Naive thymus-derived CD8-positive, alpha-beta T cell (primary cell): ENCODE data around the gene GDAP1L1. TPM values are rescaled to one million over a fixed set of nuclear protein-coding genes. Genes with fewer than 3 reads are reported as not detected.

ENCODE experiments used
- ATAC-seq, 2 donors: fragments of 150-1000 bp; cut with Tn5 transposase in 1 of 2; sonication (Bioruptor Pico), chemical (Tn5 transposase) in 1 of 2; 1 replicate in 1 of 2; 2 replicates in 1 of 2; pipeline ENCODE4 v1.10.0; 2021; ENCODE audit warnings: mild to moderate bottlenecking in 2 of 2, moderate library complexity in 2 of 2
- POLR2A ChIA-PET: fragments of 350-600 bp; sonication (Branson Sonifier 250); formaldehyde crosslinking; loops from one replicate; lab custom pipeline; 2021; ENCODE audit warnings: antibody characterized with exemption; lab: Charles Lee
- DNase-seq, 10 donors: peaks; one replicate each; pipeline versions ENCODE4 v3.0.0 to v3.0.0-alpha.2; 2020 to 2022
- H3K27ac Mint-ChIP-seq, 10 donors: one replicate each; pipeline ENCODE4 v1.8.0; 2020 to 2022; ENCODE audit warnings: mild to moderate bottlenecking in 10 of 10, mixed read lengths in 10 of 10, moderate library complexity in 4 of 10, inconsistent platforms in 1 of 10
- H3K27me3 Mint-ChIP-seq, 5 donors: one replicate each; pipeline ENCODE4 v1.8.0; 2021 to 2022; ENCODE audit warnings: mixed read lengths in 5 of 5
- H3K36me3 Mint-ChIP-seq, 3 donors: one replicate each; pipeline ENCODE4 v1.8.0; 2020 to 2022; ENCODE audit warnings: mixed read lengths in 3 of 3, mild to moderate bottlenecking in 2 of 3, inconsistent platforms in 1 of 3
- H3K4me1 Mint-ChIP-seq, 4 donors: one replicate each; pipeline ENCODE4 v1.8.0; 2021 to 2022; ENCODE audit warnings: mixed read lengths in 4 of 4
- H3K4me3 Mint-ChIP-seq, 10 donors: one replicate each; pipeline ENCODE4 v1.8.0; 2020 to 2022; ENCODE audit warnings: mild to moderate bottlenecking in 10 of 10, mixed read lengths in 10 of 10, moderate library complexity in 6 of 10, inconsistent platforms in 1 of 10
- H3K9me3 Mint-ChIP-seq, 9 donors: one replicate each; pipeline ENCODE4 v1.8.0; 2020 to 2022; ENCODE audit warnings: mixed read lengths in 9 of 9, mild to moderate bottlenecking in 3 of 9, inconsistent platforms in 1 of 9, moderate library complexity in 1 of 9
- polyA plus RNA-seq, 3 donors: library from polyadenylated mRNA; unstranded; fragments of 300-500 nt; fragmentation: Illumina TruSeq; gene quantifications; one replicate each; pipeline ENCODE4 v1.2.3, GENCODE V29; 2021
- total RNA-seq, 8 experiments: library from RNA in 2 of 8; stranded (reverse) in 2 of 8; gene quantifications; one replicate each; pipeline ENCODE4 v1.2.3 and lab custom pipeline; 2021 to 2026

Gene GDAP1L1
- total and polyA plus RNA-seq, 5 experiments from 2014 or later = not detected

DNA sequence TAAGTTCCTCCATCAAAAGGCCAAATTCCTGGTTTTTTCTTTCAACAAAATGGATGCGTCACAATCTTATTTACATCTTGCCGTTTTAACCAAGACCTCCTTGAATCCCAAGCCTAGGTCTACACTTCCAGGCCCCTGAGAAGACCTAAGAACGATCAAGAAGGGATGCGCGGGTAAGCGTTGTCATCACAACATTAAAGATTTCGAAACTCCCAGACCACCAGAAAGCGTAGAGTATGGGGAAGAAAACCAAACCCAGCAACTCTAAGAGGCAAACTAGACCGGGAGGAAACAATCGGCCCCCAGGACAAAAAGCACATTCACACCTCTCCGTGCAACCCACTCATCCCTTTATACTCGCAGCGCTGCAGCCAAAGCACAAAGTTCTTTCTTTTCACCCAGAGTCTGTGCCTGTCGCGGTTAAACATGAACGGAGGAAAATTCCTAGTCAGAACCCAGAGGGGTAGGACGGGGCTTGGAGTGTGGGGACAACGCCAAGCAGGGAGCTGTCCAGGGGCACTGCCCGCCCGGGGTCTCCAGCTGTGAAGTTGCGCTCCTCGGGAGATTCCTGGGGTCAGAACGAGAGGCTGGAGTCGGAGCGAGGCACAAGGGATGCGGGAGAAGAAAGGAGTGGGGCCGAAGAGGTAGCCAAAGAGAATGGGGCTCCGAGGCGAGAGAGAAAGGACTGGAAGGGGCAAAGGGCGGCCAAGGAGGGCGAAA is 37.3 kb upstream of the GDAP1L1 start:
- peaks cover 0 to 27% (median 7%) of the 10 kb centered on the region in 3 donors for H3K36me3 Mint-ChIP-seq
- peak overlapping the region; percentile 91 to 100 (median 99) for H3K27ac Mint-ChIP-seq
- DNase-seq = peak in 3 of 10 donors; percentile 20 to 65 (median 32)
- peaks cover 0 to 2% (median 0%) of the 10 kb centered on the region in 5 donors for H3K27me3 Mint-ChIP-seq
- H3K4me1 Mint-ChIP-seq = peaks cover 30 to 68% (median 62%) of the 10 kb centered on the region in 4 donors
- peak overlapping the region; percentile 92 to 99 (median 96) for H3K4me3 Mint-ChIP-seq
- no peak for ATAC-seq
- H3K9me3 Mint-ChIP-seq = no peaks in the 10 kb centered on the region
- POLR2A ChIA-PET = interaction anchor here (0.6 to 2.0 kb wide), 9 partner anchors 9 to 752 kb away, joined by 3 to 8 read pairs (median 5); partner anchors contain the start of genes FITM2, SERINC3, SRSF6 and TTPAL

DNA sequence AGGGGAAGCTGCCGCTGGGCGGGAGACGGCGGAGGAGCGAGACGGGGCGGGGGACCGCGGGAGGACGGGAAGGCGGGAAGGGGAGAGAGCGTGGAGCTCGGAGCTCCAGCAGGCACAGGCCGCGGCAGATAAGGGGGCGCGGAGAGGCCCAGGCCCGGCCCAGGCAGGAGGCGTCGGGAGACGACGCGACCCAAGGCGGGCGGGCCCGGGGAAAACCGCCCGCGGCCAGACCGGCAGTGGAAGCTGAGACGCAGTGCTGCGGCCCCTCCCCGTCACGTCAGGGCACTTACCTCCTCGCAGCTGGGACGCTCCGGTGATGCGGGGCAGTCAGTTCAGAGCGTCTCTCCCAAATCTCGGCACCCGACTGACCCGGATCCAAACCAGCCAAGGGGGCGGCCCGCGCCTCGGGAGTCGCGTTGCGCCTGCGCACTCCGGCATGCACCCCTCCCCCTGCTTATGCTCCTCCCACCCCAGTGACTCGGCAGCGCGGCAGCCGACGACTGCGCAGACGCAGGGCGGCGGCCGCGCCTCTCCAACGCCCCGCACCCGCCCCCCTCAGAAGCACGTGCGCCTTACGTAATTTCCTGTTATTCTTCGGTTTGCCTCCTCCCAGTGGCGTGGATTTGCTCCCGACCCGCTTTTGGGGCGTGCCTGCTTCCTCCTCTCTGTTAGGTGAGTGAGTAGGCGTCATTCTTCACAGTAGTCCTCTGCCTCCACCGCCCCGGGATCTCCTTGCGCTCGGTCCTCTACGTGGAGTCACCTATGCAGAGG is 36.5 kb upstream of the GDAP1L1 start, which contains the start of gene OSER1:
Gene OSER1, minus strand, starts transcription at position 366 of the 771 bp plus-strand sequence. CDS start 3,814 bp downstream, outside the sequence.
- H3K27ac Mint-ChIP-seq = peak within 1 kb of the TSS; percentile 97 to 100 (median 99)
- peak within 1 kb of the TSS; percentile 92 to 99 (median 96) for H3K4me3 Mint-ChIP-seq
- H3K9me3 Mint-ChIP-seq = no peaks in the 10 kb centered on the region
- peaks cover 0 to 2% (median 0%) of the 10 kb centered on the region in 5 donors for H3K27me3 Mint-ChIP-seq
- H3K36me3 Mint-ChIP-seq = peaks cover 3 to 25% (median 11%) of the 10 kb centered on the region in 3 donors
- POLR2A ChIA-PET = interaction anchor here (0.7 to 2.0 kb wide), 9 partner anchors 8 to 753 kb away, joined by 3 to 8 read pairs (median 5); partner anchors contain the start of genes FITM2, SERINC3, SRSF6 and TTPAL
- peaks cover 36 to 75% (median 67%) of the 10 kb centered on the region in 4 donors for H3K4me1 Mint-ChIP-seq
- peak; percentile 97 to 99 (median 99) for DNase-seq
- ATAC-seq = peak; percentile 86 to 87

DNA sequence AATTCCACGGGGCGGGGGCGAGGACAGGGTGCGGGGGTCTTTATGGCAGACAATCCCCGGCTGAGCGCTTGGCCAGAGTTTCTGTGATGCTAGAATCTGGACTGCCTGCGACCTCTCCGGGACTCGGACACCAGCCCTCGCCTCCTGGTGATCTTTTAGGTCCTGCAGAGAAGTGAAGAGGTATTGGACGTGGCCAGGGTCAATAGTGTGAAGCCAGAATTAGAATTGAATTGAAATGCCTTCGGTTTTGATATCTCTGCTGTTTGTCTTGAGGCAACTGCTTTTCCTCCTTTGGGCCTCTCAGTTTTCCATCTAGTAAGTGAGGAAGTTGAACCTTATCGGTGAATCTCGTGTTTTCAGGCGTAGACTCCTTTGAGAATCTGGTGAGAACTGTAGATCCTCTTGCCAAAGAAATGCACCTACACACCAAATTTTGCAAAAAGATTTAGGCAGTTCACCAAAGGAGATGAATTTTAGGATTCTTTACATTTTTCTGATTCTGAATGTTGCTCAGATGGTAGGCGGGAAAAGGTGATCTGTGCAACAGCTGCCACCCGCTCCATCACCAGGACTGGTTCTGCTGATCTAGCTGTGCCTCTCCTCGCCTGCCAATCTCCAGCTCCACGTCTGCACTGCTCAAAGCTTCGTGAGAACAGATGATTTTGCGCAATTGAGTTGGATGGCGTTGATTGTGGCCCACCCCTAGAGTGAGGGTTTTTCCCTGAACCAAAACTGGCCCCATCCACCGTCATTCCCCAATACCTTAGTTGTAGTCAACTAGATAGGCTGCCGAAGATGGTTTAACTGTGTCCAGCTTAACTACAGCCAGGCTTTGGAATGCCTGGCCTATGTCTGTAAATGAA is 35.7 kb upstream of the GDAP1L1 start:
- peaks cover 0 to 2% (median 0%) of the 10 kb centered on the region in 5 donors for H3K27me3 Mint-ChIP-seq
- no peak for ATAC-seq
- H3K27ac Mint-ChIP-seq = peak overlapping the region; percentile 97 to 100 (median 99)
- DNase-seq = peak in 4 of 10 donors; percentile 30 to 34 (median 32)
- H3K9me3 Mint-ChIP-seq = no peaks in the 10 kb centered on the region
- peaks cover 42 to 78% (median 71%) of the 10 kb centered on the region in 4 donors for H3K4me1 Mint-ChIP-seq
- POLR2A ChIA-PET = interaction anchor here (1.5 to 9.9 kb wide), 3 partner anchors 100 to 400 kb away, joined by 4 to 145 read pairs (median 7); partner anchors contain the start of gene FITM2
- peak overlapping the region; percentile 92 to 99 (median 96) for H3K4me3 Mint-ChIP-seq
- peaks cover 3 to 24% (median 6%) of the 10 kb centered on the region in 3 donors for H3K36me3 Mint-ChIP-seq

DNA sequence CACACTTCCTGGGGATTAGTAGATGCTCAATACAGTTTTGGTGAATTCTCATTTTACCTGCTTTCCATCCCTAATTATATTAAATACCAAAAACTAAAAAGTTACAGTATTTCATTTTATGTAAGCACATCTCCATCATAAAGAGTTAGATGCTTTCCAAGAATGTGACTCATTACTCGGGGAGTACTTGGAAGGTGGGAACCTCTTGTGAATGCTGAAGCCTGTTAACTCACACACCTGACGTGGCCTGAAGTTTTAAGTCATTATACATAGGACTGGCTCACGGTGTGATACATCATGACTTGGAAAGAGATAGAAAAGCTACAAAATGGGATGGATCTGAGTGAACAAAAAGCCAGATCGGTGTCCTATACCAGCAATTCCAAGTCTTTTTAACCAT is 34.3 kb upstream of the GDAP1L1 start:
- ATAC-seq (no peak), DNase-seq (no peak)
- peaks cover 3 to 11% (median 4%) of the 10 kb centered on the region in 3 donors for H3K36me3 Mint-ChIP-seq
- H3K4me1 Mint-ChIP-seq = peaks cover 39 to 76% (median 69%) of the 10 kb centered on the region in 4 donors
- peak overlapping the region; percentile 69 to 100 (median 98) for H3K27ac Mint-ChIP-seq
- POLR2A ChIA-PET = interaction anchor here (0.5 to 9.9 kb wide), 4 partner anchors 76 to 398 kb away, joined by 3 to 145 read pairs (median 4); partner anchors contain the start of gene FITM2
- H3K27me3 Mint-ChIP-seq = peaks cover 0 to 2% (median 0%) of the 10 kb centered on the region in 5 donors
- no peaks in the 10 kb centered on the region for H3K9me3 Mint-ChIP-seq
- H3K4me3 Mint-ChIP-seq = peak overlapping the region in 4 of 10 donors; percentile 36 to 97 (median 93)

DNA sequence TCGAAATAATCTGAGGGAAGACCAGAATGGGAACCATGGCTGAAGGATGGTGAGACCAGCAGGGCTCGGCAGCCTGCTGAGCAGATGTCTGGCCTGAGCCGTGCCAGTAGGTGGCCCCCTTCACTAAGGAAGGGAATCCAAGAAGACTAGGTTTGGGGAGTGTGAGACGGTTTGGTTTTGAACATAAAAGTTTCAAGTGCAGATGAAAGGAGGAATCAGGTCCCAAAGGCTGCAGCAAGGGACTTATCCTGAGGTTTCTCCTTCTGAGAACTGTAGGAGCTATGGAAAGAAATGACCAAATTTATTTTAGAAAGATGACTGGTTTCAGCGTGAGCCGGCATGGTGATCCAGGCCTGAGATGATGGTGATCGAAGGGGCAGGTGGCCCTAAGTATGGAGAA is 32.0 kb upstream of the GDAP1L1 start:
- POLR2A ChIA-PET = interaction anchor here (0.9 to 9.9 kb wide), 3 partner anchors 97 to 396 kb away, joined by 3 to 145 read pairs (median 8); partner anchors contain the start of gene FITM2
- peak overlapping the region; percentile 64 to 96 (median 91) for H3K27ac Mint-ChIP-seq
- no peaks in the 10 kb centered on the region for H3K9me3 Mint-ChIP-seq
- DNase-seq (peak; percentile 62 to 89 (median 76)), ATAC-seq (peak; percentile 15 to 16)
- H3K4me1 Mint-ChIP-seq = peaks cover 41 to 74% (median 68%) of the 10 kb centered on the region in 4 donors
- H3K27me3 Mint-ChIP-seq = peaks cover 0 to 2% (median 0%) of the 10 kb centered on the region in 5 donors
- peak overlapping the region in 9 of 10 donors; percentile 20 to 61 (median 37) for H3K4me3 Mint-ChIP-seq
- H3K36me3 Mint-ChIP-seq = peaks cover 3 to 11% (median 4%) of the 10 kb centered on the region in 3 donors

DNA sequence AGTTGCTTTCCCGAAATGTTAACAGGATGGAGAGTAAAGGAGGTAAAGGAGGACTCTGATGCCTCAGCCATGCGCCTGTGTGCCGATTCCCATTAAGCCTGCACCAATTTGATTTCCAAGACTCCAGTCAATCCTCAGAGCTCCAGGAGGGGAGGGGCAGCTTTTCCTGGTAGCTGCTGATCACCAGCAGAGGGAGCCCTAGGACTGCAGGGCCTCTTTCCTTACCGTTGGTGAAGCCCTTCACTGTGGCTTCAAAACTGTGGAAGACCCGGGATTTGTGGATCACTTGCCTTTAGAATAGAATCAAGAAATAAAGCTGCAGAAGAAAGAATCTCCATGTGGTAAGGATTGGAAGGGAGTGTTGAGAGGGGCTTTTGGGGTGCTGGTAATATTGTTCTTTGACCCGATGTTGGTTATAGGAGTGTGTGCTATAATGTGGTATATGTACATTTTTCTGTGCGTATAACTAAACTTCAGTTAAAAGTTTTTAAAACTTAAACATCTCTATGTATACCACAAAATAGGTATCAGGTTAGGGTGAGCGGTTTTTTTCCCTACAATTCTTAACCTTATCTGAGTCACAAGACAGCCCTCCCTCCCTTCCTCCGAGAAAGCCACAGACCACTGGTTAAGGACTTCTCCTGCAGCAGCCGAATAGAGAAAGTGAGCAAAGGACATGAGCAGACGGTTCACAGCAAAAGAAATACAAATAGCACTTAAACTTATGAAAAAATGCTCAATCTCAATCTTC is 29.6 kb upstream of the GDAP1L1 start:
- peak; percentile 48 to 59 for ATAC-seq

DNA sequence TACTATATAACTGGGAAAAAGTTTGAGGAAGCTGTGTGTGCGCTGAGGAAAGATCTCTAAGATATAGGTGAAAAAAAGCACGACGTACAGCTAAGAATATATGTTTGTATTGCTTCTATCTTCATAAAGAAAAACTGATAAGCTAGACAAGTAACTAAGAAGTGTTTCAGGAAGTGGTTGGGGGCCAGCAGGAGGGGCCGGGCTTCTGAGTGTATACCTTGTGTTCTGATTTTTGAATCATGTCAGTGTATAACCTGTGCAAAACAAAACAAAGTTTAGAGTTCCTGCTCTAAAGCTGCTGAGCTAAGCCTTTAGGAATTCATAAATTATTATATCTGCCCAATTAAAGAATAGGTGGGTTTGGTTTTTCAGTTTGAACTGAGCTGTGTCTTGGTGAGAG is 28.7 kb upstream of the GDAP1L1 start:
- POLR2A ChIA-PET = interaction anchor here (0.6 to 9.9 kb wide), 15 partner anchors 8 to 496 kb away, joined by 3 to 145 read pairs (median 4); partner anchors contain the start of genes FITM2 and OSER1
- H3K27ac Mint-ChIP-seq = peak overlapping the region; percentile 93 to 97 (median 96)
- peak overlapping the region; percentile 65 to 89 (median 84) for H3K4me3 Mint-ChIP-seq
- H3K27me3 Mint-ChIP-seq = no peaks in the 10 kb centered on the region
- DNase-seq (peak; percentile 29 to 80 (median 52)), ATAC-seq (peak; percentile 69 to 71)
- peaks cover 47 to 79% (median 68%) of the 10 kb centered on the region in 4 donors for H3K4me1 Mint-ChIP-seq
- H3K36me3 Mint-ChIP-seq = peaks cover 3 to 11% (median 4%) of the 10 kb centered on the region in 3 donors
- no peaks in the 10 kb centered on the region for H3K9me3 Mint-ChIP-seq

More for the DNA sequence above, 29.6 kb upstream of the GDAP1L1 start:
- Mint-ChIP-seq H3K4me1 (peaks cover 43 to 79% (median 67%) of the 10 kb centered on the region in 4 donors), H3K27me3 (no peaks in the 10 kb centered on the region), H3K4me3 (peak overlapping the region; percentile 65 to 89 (median 84)), H3K27ac (peak overlapping the region; percentile 93 to 97 (median 96)), H3K9me3 (no peaks in the 10 kb centered on the region), H3K36me3 (peaks cover 3 to 11% (median 4%) of the 10 kb centered on the region in 3 donors)
- POLR2A ChIA-PET = interaction anchor here (0.6 to 9.9 kb wide), 10 partner anchors 7 to 495 kb away, joined by 3 to 145 read pairs (median 4); partner anchors contain the start of genes FITM2, OSER1 and TTPAL
- peak; percentile 54 to 86 (median 70) for DNase-seq

DNA sequence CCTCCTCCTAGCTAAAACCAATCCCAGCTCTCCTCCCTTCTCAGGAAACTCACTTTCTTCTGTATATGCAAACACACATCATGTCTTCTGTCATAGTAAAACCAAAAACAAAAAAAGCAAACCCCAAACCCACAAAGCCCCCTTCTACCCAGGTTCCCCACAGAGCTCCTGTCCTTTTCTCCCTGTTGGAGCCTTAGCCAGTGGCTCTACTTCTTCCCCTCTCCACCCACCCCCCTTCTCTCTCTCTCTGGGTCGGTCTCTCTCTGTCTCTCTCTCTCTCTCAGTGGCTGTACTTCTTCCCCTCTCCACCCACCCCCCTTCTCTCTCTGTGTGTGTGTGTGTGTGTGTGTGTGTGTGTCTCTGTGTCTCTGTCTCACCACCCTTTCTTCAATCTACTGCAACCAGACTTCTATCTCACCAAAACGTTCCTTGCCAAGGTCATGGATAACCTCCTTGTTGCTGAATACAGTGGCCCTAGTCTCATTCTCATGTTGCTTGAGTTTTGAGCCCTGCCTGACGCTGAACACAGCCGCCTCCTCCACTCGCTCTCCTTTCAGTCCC is 27.9 kb upstream of the GDAP1L1 start:
- peak overlapping the region; percentile 65 to 89 (median 84) for H3K4me3 Mint-ChIP-seq
- H3K27me3 Mint-ChIP-seq = no peaks in the 10 kb centered on the region
- peaks cover 3 to 11% (median 4%) of the 10 kb centered on the region in 3 donors for H3K36me3 Mint-ChIP-seq
- POLR2A ChIA-PET = interaction anchor here (0.6 to 9.9 kb wide), 11 partner anchors 9 to 431 kb away, joined by 3 to 145 read pairs (median 4); partner anchors contain the start of genes FITM2 and OSER1
- ATAC-seq (peak; percentile 10 to 21), DNase-seq (peak in 5 of 10 donors; percentile 12 to 70 (median 44))
- H3K4me1 Mint-ChIP-seq = peaks cover 46 to 75% (median 67%) of the 10 kb centered on the region in 4 donors
- H3K9me3 Mint-ChIP-seq = no peaks in the 10 kb centered on the region
- peak overlapping the region; percentile 93 to 97 (median 96) for H3K27ac Mint-ChIP-seq

DNA sequence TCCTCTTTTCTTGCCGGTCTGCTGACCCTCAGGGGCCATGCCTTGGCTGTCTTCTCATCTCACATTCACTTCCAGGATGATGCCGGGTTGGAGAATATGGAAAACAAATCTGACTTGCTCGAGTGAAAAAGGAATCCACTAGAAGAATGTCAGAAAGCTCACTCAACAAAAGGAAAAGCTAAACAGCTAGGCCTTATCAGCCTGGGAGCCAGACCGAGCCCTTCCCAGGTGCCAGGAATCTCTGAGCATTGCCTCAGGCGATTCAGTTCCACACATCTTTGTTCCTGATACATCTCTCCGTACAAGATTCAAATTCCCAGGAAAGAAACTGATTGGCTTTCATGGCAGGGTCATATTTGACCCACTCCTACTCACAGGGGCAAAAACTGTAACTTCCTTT is 27.3 kb upstream of the GDAP1L1 start:
- POLR2A ChIA-PET = interaction anchor here (0.6 to 9.9 kb wide), 4 partner anchors 62 to 390 kb away, joined by 3 to 145 read pairs (median 12); partner anchors contain the start of gene FITM2
- Mint-ChIP-seq H3K36me3 (peaks cover 3 to 11% (median 4%) of the 10 kb centered on the region in 3 donors), H3K4me1 (peaks cover 45 to 73% (median 65%) of the 10 kb centered on the region in 4 donors), H3K27me3 (no peaks in the 10 kb centered on the region), H3K27ac (peak overlapping the region; percentile 93 to 97 (median 96)), H3K4me3 (peak overlapping the region; percentile 65 to 89 (median 84)), H3K9me3 (no peaks in the 10 kb centered on the region)
- ATAC-seq = no peak
- no peak for DNase-seq
